Measurements from ENCODE around the gene ZNG1B. TPM values are rescaled to one million over a fixed set of nuclear protein-coding genes. Genes with fewer than 3 reads are reported as not detected.
A peak's percentile ranks its signal among the peaks of the same experiment; 100 is the strongest.
"Not testable (repeated sequence)": the region's sequence is repeated elsewhere in the genome, so short reads cannot be mapped to it uniquely, and the experiment has no call there.

Gene ZNG1B
- total and polyA plus RNA-seq, 8 donors = 6.7 to 62.2 (median 23.2) TPM

GRCh38 chr2:113407446-113408099, 29.9 kb upstream of the ZNG1B start:
- H3K27me3 ChIP-seq = peaks cover 0 to 12% (median 0%) of the 10 kb centered on the region in 3 donors
- H3K36me3 ChIP-seq = no peaks in the 10 kb centered on the region
- no peak overlapping the region for H3K27ac ChIP-seq
- TF ChIP-seq POLR2AphosphoS5 (IDR thresholded peaks at IDR 0.05) = no peak
- no peak for TF ChIP-seq CTCF (IDR thresholded peaks at IDR 0.05)
- TF ChIP-seq EP300 (IDR thresholded peaks at IDR 0.05) = no peak
- no peak for TF ChIP-seq POLR2A (IDR thresholded peaks at IDR 0.05)
- no peaks in the 10 kb centered on the region for H3K4me1 ChIP-seq
- H3K4me3 ChIP-seq = no peak overlapping the region
- intact Hi-C loops (cut with DNase I; ENCODE audit: low total_unique reads) = no loop called here
- H3K9me3 ChIP-seq = no peaks in the 10 kb centered on the region
- DNase-seq = peak in 1 of 2 donors; percentile 7
- WGBS, 5 donors = 62 to 73% (median 64%) methylated on average over 3 of the region's 3 CpGs

- H3K9me3 ChIP-seq; H3K36me3 ChIP-seq; H3K4me3 ChIP-seq; intact Hi-C loops (cut with DNase I; ENCODE audit: low total_unique reads); H3K4me1 ChIP-seq; DNase-seq; H3K27ac ChIP-seq; H3K27me3 ChIP-seq: not testable (repeated sequence)
- 57 to 86% (median 80%) methylated on average over 1 of the region's 3 CpGs for WGBS, 5 donors
These were observed 25.7 kb upstream of the ZNG1B start for GRCh38 chr2:113411725-113412352.

DNA sequence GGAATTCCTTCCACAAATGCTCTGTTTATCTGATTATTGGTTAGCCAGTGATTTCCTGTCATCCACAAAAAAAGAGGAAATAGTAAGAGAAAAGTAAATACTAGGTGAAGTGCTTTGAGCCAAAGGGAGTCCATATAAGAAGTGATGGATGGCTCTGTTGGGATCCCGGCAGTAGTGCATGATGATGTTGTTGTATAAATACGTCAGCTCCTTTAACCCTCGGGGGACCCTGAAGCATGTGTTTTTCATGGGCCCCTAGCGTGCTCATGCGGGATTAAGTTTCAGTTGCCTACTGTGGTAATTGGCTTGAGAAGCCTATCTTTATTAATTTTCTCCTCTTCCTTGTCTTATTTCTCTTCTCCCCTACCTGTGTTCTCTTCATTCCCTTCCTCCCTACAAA, 24.7 kb upstream of the ZNG1B start:
- H3K4me3 ChIP-seq; intact Hi-C loops (cut with DNase I; ENCODE audit: low total_unique reads); H3K27me3 ChIP-seq; H3K36me3 ChIP-seq; H3K27ac ChIP-seq; H3K9me3 ChIP-seq; DNase-seq; H3K4me1 ChIP-seq: not testable (repeated sequence)
- 50 to 69% (median 59%) methylated on average over 3 to 5 of the region's 5 CpGs for whole genome bisulfite sequencing, 5 donors

- H3K9me3 ChIP-seq = not testable (repeated sequence)
- H3K27ac ChIP-seq = peak overlapping the region in 1 of 5 donors; percentile 46
These were observed 5.7 kb upstream of the ZNG1B start for GRCh38 chr2:113431773-113432172.

DNA sequence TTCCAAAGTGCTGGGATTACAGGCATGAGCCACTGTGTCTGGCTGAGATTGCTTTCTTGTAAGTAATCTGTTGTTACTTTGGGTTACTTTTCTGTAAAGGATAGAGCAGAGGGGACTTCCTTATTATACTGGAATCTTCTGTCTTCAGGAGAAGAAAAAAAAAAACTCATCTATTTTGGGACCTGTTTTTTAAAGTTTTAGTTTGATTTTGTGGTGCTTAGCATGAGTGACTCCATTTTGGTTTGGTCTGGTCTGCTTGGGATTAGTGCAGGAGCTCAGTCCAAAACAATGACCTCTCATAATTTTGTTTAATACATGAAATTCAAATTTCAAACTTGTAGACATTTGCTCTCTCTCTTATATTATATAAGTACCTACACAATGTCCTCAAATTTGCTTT, 4.0 kb upstream of the ZNG1B start:
- DNase-seq; H3K27me3 ChIP-seq; H3K9me3 ChIP-seq; H3K27ac ChIP-seq; H3K36me3 ChIP-seq; H3K4me3 ChIP-seq; intact Hi-C loops (cut with DNase I; ENCODE audit: low total_unique reads); H3K4me1 ChIP-seq: not testable (repeated sequence)

More at GRCh38 chr2:113431773-113432172, 5.7 kb upstream of the ZNG1B start:
- DNase-seq; H3K4me3 ChIP-seq; H3K4me1 ChIP-seq; H3K27me3 ChIP-seq; H3K36me3 ChIP-seq; intact Hi-C loops (cut with DNase I; ENCODE audit: low total_unique reads): not testable (repeated sequence)
- 19 to 30% (median 29%) methylated on average over 1 of the region's 1 CpG; no CpG with 5 or more reads in 2 of the 5 donors for WGBS, 5 donors

- H3K4me3 ChIP-seq; H3K4me1 ChIP-seq; intact Hi-C loops (cut with DNase I; ENCODE audit: low total_unique reads); H3K27ac ChIP-seq; H3K36me3 ChIP-seq; H3K9me3 ChIP-seq; H3K27me3 ChIP-seq; DNase-seq: not testable (repeated sequence)
These were observed 28.3 kb downstream of the ZNG1B start for GRCh38 chr2:113465770-113466169.

- intact Hi-C loops (cut with DNase I; ENCODE audit: low total_unique reads); H3K27ac ChIP-seq; H3K27me3 ChIP-seq; DNase-seq; H3K36me3 ChIP-seq; H3K4me3 ChIP-seq; H3K4me1 ChIP-seq; H3K9me3 ChIP-seq: not testable (repeated sequence)
- WGBS, 5 donors = 92 to 98% (median 96%) methylated on average over 12 to 19 of the region's 24 CpGs; no CpG with 5 or more reads in 1 of the 5 donors
These were observed 39.3 kb downstream of the ZNG1B start for GRCh38 chr2:113476688-113477368.

- WGBS, 5 donors = 95 to 98% (median 96%) methylated on average over 13 of the region's 13 CpGs; no CpG with 5 or more reads in 2 of the 5 donors
- Histone ChIP-seq H3K27me3 (peaks cover 0 to 27% (median 19%) of the 10 kb centered on the region in 3 donors), H3K4me1 (peaks cover 0 to 16% (median 7%) of the 10 kb centered on the region in 4 donors)
- H3K4me3 ChIP-seq; H3K36me3 ChIP-seq; intact Hi-C loops (cut with DNase I; ENCODE audit: low total_unique reads); H3K9me3 ChIP-seq; H3K27ac ChIP-seq; DNase-seq: not testable (repeated sequence)
These were observed 59.0 kb downstream of the ZNG1B start for GRCh38 chr2:113496527-113496926.

- H3K9me3 ChIP-seq; H3K27ac ChIP-seq; H3K36me3 ChIP-seq; H3K4me3 ChIP-seq; intact Hi-C loops (cut with DNase I; ENCODE audit: low total_unique reads); DNase-seq: not testable (repeated sequence)
- WGBS, 5 donors = 58 to 100% (median 80%) methylated on average over 1 to 4 of the region's 4 CpGs; no CpG with 5 or more reads in 1 of the 5 donors
- Histone ChIP-seq H3K27me3 (peaks cover 0 to 44% (median 35%) of the 10 kb centered on the region in 3 donors), H3K4me1 (peaks cover 0 to 30% (median 20%) of the 10 kb centered on the region in 4 donors)
These were observed 60.9 kb downstream of the ZNG1B start, which contains the start of gene FOXD4L1 for GRCh38 chr2:113498365-113498764. Gene FOXD4L1, plus strand, starts transcription at chr2:113498665. Its CDS starts 592 bp downstream, at chr2:113499257.
